Ishikawa (cell line): Measurements from ENCODE around the gene NEIL1.

ENCODE experiments used
- CEBPB ChIP-seq: IDR thresholded peaks from 2 replicates; pipeline ENCODE4 v1.6.1; 2012
- CREB1 ChIP-seq: IDR thresholded peaks from 2 replicates; pipeline ENCODE4 v1.6.1; 2012; ENCODE audit warnings: low read depth
- EGR1 ChIP-seq: IDR thresholded peaks from 2 replicates; pipeline ENCODE4 v1.6.1; 2012
- FOXM1 ChIP-seq: IDR thresholded peaks from 2 replicates; pipeline ENCODE4 v1.6.1; 2012; ENCODE audit warnings: low read depth, borderline replicate concordance
- TAF1 ChIP-seq: IDR thresholded peaks from 2 replicates; pipeline ENCODE4 v1.6.1; 2012; ENCODE audit warnings: low read depth, mild to moderate bottlenecking
- YY1 ChIP-seq: IDR thresholded peaks from 2 replicates; pipeline ENCODE4 v1.6.1; 2012; ENCODE audit warnings: low read depth
- ZBTB7A ChIP-seq: IDR thresholded peaks from 2 replicates; pipeline ENCODE4 v1.6.1; 2012; ENCODE audit warnings: low read depth
- TF ChIP-seq, protein P1 (sequence below): IDR thresholded peaks from 2 replicates; pipeline ENCODE4 v1.6.1; 2012

DNA sequence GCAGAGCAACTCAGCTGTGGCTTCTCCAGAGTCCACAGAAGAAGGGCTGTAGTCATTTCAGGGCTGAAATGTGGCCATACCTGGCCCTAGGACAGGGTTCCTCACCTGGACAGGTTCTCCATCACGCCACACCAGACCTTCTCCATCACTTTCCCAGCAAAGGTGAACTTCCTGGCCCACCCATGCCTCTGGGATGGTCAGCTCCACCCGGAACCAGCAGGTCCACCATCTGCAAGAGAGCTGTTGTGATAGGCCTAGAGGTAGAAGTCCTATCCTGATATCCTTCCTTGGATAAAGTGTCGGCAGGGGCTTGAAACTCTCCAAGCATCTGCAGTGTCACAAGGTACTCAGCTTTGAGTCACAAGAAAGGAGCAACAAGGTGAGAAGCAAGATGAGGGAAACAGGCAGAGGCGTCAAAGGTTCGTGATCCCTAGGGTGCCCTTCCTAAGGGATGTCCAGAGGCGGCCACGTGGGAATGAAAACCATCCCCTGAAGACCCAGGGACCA, 20.6 kb downstream of the NEIL1 start:
- TF ChIP-seq CEBPB, result no peak
- TF ChIP-seq CREB1, result no peak
- no peak; the same call in 1 of the 2 replicates for TF ChIP-seq YY1
- TF ChIP-seq, protein P1, sequence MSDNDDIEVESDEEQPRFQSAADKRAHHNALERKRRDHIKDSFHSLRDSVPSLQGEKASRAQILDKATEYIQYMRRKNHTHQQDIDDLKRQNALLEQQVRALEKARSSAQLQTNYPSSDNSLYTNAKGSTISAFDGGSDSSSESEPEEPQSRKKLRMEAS, result peak; percentile 81; the same call in 1 of the 2 replicates
- no peak for TF ChIP-seq TAF1
- TF ChIP-seq EGR1, result no peak
- TF ChIP-seq ZBTB7A, result no peak
- no peak for TF ChIP-seq FOXM1
